ENCODE data around the gene DENND1B. TPM values are rescaled to one million over a fixed set of nuclear protein-coding genes. Genes with fewer than 3 reads are reported as not detected.

The DENND1B gene
- total and polyA plus RNA-seq, 4 donors: 7.9 to 44.6 (median 15.4) TPM

DNA sequence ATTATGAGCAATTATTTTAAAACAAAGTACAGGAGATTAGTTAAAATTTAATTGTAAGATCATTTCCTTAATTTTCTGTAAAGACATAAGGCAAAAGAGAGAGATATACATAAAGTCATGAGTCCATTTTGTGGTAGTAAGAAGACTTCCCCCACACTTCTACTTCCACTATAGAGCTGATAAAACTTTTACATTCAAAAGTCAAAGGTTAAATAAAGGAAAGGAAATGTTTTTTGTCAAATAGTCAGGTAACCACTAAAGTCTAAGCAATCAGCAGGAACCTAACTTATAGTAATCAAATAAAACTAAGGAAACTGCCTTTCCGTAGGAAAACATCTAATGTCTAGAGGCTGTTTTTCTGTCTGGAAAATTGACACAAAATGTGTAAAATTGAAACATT, 110.9 kb downstream of the DENND1B start:
- DNase-seq (ENCODE audit: low read depth in 4 of 6, low spot score in 6 of 6): no peak
- WGBS (ENCODE audit: insufficient coverage): no CpG with 5 or more reads among the region's 1 CpG
- H3K27ac ChIP-seq (ENCODE audit: low read depth, low read length): no peak overlapping the region
- H3K36me3 ChIP-seq (ENCODE audit: control insufficient read depth, insufficient read depth, low read length): no peaks in the 10 kb centered on the region
- no peaks in the 10 kb centered on the region for H3K27me3 ChIP-seq (ENCODE audit: control insufficient read depth, insufficient read depth, low read length)
- no peak overlapping the region for H3K4me3 ChIP-seq (ENCODE audit: low read depth, low read length)
- H3K9me3 ChIP-seq (ENCODE audit: control insufficient read depth, insufficient read depth, low read length): no peaks in the 10 kb centered on the region
- H3K4me1 ChIP-seq (ENCODE audit: control insufficient read depth, insufficient read depth, low read length): no peaks in the 10 kb centered on the region

DNA sequence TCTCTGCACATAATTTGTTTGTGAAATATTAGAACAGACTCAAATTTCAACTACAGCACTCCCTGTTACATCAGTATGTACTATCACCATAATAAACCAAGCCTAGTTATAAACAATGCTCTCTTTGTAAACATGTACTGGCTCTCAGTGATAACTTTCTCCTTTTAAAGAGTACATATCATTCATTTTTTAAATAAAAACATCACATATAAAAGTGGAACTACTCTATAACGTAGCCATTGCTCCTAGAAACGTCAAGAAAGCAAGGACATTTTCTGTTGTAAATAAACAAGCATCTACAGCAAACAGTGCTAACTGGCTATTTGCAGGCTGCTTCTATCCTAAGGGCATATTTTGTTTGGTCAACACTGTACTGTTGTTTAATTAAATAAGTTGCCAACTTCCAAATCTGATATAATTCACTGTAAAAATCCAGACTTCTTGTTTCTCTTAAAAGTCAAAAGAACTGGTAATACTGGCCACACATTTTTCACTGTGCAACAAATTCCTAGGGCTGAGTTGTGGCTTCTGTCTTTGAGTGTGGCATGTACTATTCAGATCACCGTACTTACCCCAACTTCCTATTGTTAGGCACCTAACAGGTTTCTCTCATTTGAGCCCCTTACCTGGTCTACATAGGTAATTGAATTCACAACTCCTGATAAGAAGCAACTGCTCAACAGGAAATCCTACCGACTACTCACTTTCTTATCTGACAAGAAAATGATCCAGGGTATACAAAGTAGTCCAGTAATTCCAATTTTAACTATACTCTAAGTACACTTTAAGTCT, 111.9 kb downstream of the DENND1B start:
- Histone ChIP-seq H3K27ac (ENCODE audit: low read depth, low read length) (no peak overlapping the region), H3K4me1 (ENCODE audit: control insufficient read depth, insufficient read depth, low read length) (no peaks in the 10 kb centered on the region), H3K27me3 (ENCODE audit: control insufficient read depth, insufficient read depth, low read length) (no peaks in the 10 kb centered on the region), H3K36me3 (ENCODE audit: control insufficient read depth, insufficient read depth, low read length) (no peaks in the 10 kb centered on the region), H3K9me3 (ENCODE audit: control insufficient read depth, insufficient read depth, low read length) (no peaks in the 10 kb centered on the region), H3K4me3 (ENCODE audit: low read depth, low read length) (no peak overlapping the region)
- no peak for DNase-seq (ENCODE audit: low read depth in 4 of 6, low spot score in 6 of 6)
- WGBS (ENCODE audit: insufficient coverage): no CpG with 5 or more reads among the region's 4 CpGs

DNA sequence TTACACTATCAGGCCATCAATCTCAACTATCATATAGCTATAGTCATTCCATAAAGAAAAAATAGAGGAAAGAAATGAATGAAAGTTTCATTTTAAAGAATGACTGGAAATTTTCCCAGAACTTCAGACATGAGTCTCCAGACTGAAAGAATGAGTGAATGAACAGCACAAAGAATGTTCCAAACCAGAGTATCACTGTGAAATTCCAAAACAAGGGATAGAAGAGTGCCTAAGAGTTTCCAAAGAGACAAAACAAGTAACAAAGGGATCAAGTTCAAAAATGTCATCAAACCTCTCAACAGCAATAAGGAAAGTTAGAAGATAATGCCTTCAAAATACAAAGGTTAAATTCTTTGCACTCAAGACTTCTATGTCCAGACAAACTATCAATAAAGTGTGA, 114.9 kb downstream of the DENND1B start:
- DNase-seq (ENCODE audit: low read depth in 4 of 6, low spot score in 6 of 6): no peak
- no peak overlapping the region for H3K27ac ChIP-seq (ENCODE audit: low read depth, low read length)
- H3K4me3 ChIP-seq (ENCODE audit: low read depth, low read length): no peak overlapping the region
- no peaks in the 10 kb centered on the region for H3K36me3 ChIP-seq (ENCODE audit: control insufficient read depth, insufficient read depth, low read length)
- no peaks in the 10 kb centered on the region for H3K4me1 ChIP-seq (ENCODE audit: control insufficient read depth, insufficient read depth, low read length)
- H3K9me3 ChIP-seq (ENCODE audit: control insufficient read depth, insufficient read depth, low read length): no peaks in the 10 kb centered on the region
- H3K27me3 ChIP-seq (ENCODE audit: control insufficient read depth, insufficient read depth, low read length): no peaks in the 10 kb centered on the region

- Histone ChIP-seq H3K9me3 (ENCODE audit: control insufficient read depth, insufficient read depth, low read length) (no peaks in the 10 kb centered on the region), H3K4me3 (ENCODE audit: low read depth, low read length) (no peak overlapping the region), H3K27me3 (ENCODE audit: control insufficient read depth, insufficient read depth, low read length) (no peaks in the 10 kb centered on the region), H3K27ac (ENCODE audit: low read depth, low read length) (no peak overlapping the region), H3K4me1 (ENCODE audit: control insufficient read depth, insufficient read depth, low read length) (no peaks in the 10 kb centered on the region), H3K36me3 (ENCODE audit: control insufficient read depth, insufficient read depth, low read length) (no peaks in the 10 kb centered on the region)
- no CpG with 5 or more reads among the region's 3 CpGs for WGBS (ENCODE audit: insufficient coverage)
- DNase-seq (ENCODE audit: low read depth in 4 of 6, low spot score in 6 of 6): no peak
Observed at GRCh38 chr1:197659171-197659570, 116.1 kb downstream of the DENND1B start.

DNA sequence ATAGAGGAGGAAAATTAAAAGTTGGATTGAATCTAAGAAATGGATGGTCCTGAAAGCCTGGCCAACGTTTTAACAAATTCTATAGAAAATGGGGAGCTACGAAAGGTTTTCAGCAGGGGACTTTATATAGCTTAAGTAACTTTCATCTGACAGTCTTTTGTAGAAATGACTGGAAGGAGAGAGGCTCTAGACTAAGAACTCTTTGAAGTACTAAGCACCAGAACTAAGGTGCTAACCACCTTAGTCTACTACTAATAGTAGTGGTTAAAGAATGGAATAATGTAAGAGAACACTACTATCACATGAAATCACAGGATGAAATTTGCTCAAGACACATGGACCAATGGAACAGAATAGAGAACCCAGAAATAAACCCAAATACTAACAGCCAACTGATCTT, 126.1 kb downstream of the DENND1B start:
- Histone ChIP-seq H3K36me3 (ENCODE audit: control insufficient read depth, insufficient read depth, low read length) (no peaks in the 10 kb centered on the region), H3K9me3 (ENCODE audit: control insufficient read depth, insufficient read depth, low read length) (no peaks in the 10 kb centered on the region), H3K4me1 (ENCODE audit: control insufficient read depth, insufficient read depth, low read length) (no peaks in the 10 kb centered on the region), H3K4me3 (ENCODE audit: low read depth, low read length) (no peak overlapping the region), H3K27me3 (ENCODE audit: control insufficient read depth, insufficient read depth, low read length) (no peaks in the 10 kb centered on the region), H3K27ac (ENCODE audit: low read depth, low read length) (no peak overlapping the region)
- no CpG with 5 or more reads among the region's 2 CpGs for WGBS (ENCODE audit: insufficient coverage)
- no peak for DNase-seq (ENCODE audit: low read depth in 4 of 6, low spot score in 6 of 6)

DNA sequence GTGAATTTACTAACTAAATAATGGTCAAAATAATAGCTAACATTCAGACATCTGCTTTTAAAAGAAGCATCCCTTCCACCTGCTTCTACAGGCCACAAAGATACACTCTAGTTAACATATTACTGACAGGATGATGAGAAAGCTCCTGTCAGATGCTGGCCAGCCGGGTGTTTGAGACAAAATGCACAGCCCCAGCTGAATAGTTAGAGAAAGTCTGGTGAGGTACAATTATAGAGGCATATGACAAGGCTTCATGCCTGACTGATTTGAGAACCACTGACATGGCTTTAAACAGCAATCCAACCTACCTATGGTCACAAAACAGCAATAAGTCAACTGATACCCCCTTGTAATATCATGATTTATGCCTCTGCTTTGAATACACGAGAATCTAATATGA, 137.0 kb downstream of the DENND1B start:
- 75% methylated on average over 2 of the region's 2 CpGs for WGBS (ENCODE audit: insufficient coverage)
- Histone ChIP-seq H3K27ac (ENCODE audit: low read depth, low read length) (no peak overlapping the region), H3K9me3 (ENCODE audit: control insufficient read depth, insufficient read depth, low read length) (no peaks in the 10 kb centered on the region), H3K27me3 (ENCODE audit: control insufficient read depth, insufficient read depth, low read length) (no peaks in the 10 kb centered on the region), H3K4me1 (ENCODE audit: control insufficient read depth, insufficient read depth, low read length) (no peaks in the 10 kb centered on the region), H3K36me3 (ENCODE audit: control insufficient read depth, insufficient read depth, low read length) (peaks cover 6% of the 10 kb centered on the region), H3K4me3 (ENCODE audit: low read depth, low read length) (no peak overlapping the region)
- peak in 1 of 6 donors; percentile 12 for DNase-seq (ENCODE audit: low read depth in 4 of 6, low spot score in 6 of 6)

DNA sequence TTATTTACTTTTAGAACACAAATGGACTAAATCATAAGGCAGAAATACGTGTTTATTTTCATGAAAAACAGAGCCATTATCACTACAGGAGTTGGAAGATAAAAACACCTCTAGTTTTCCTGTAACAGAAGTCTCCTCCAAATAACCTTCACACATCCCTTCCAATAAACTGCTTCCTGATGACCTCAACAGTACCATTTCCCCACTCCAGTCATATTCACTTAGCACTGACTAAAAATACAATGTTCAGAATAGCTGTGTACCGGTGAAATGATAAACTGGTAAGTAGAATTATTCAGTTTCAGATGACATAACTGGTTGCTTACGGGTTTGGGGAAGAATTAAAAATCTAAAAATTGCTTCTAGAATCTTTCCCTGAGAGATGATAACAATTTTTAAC, 137.9 kb downstream of the DENND1B start:
- H3K27me3 ChIP-seq (ENCODE audit: control insufficient read depth, insufficient read depth, low read length): no peaks in the 10 kb centered on the region
- no peaks in the 10 kb centered on the region for H3K4me1 ChIP-seq (ENCODE audit: control insufficient read depth, insufficient read depth, low read length)
- peaks cover 6% of the 10 kb centered on the region for H3K36me3 ChIP-seq (ENCODE audit: control insufficient read depth, insufficient read depth, low read length)
- H3K27ac ChIP-seq (ENCODE audit: low read depth, low read length): no peak overlapping the region
- WGBS (ENCODE audit: insufficient coverage): no CpG with 5 or more reads among the region's 3 CpGs
- no peak overlapping the region for H3K4me3 ChIP-seq (ENCODE audit: low read depth, low read length)
- peak in 1 of 6 donors; percentile 27 for DNase-seq (ENCODE audit: low read depth in 4 of 6, low spot score in 6 of 6)
- no peaks in the 10 kb centered on the region for H3K9me3 ChIP-seq (ENCODE audit: control insufficient read depth, insufficient read depth, low read length)

DNA sequence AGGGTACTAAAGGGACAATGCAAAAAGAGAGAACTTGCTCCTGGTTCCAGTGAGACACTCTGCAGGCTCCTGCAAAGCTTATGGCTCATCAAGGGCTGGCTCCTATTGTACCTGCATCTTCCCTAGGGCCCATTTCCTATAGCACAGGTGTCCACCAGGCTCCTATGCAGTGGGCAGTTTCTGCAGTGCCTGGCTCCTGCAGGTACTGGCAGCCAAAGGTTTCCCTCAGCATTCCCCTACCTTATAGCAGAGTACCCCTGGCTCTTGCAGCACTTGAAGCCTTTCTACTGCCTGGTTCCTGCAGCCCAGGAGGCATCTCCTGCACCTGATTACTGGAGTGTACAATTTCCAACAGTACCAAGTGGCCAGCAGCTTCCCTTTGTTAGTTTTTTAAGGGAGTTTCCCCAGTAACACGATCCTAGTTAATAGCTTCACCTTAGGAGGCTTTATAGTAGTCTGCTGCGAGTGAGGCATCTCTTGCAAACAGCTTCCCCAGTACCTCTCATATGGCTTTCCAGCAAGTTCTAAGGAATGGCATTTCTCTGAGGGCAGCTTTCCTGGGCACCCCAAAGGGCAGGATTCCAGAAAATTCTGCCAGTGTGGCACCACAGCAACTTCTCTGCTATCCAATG, 141.7 kb downstream of the DENND1B start:
- no peaks in the 10 kb centered on the region for H3K9me3 ChIP-seq (ENCODE audit: control insufficient read depth, insufficient read depth, low read length)
- peaks cover 4% of the 10 kb centered on the region for H3K36me3 ChIP-seq (ENCODE audit: control insufficient read depth, insufficient read depth, low read length)
- no peak overlapping the region for H3K27ac ChIP-seq (ENCODE audit: low read depth, low read length)
- no peaks in the 10 kb centered on the region for H3K4me1 ChIP-seq (ENCODE audit: control insufficient read depth, insufficient read depth, low read length)
- no peak for DNase-seq (ENCODE audit: low read depth in 4 of 6, low spot score in 6 of 6)
- WGBS (ENCODE audit: insufficient coverage): 43% methylated on average over 2 of the region's 2 CpGs
- no peaks in the 10 kb centered on the region for H3K27me3 ChIP-seq (ENCODE audit: control insufficient read depth, insufficient read depth, low read length)
- no peak overlapping the region for H3K4me3 ChIP-seq (ENCODE audit: low read depth, low read length)

DNA sequence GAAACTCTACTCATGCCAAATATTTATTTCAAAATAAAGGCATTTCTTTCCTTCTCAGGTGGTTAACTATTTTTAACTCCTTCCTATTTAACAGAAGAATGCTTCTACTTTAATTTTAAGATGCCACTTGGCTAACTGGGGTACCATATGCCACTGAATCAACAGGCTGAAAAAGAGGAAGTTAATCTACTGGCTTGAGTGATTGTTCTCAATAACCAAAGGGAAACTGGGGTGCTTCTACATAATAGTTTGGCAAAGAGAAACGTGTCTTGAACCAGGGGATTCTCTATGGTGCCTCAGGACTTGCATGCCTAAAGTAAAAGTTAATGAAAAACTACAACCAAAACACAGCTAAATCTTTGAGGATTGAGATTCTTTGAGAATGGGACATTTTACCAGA, 142.6 kb downstream of the DENND1B start:
- no peak for DNase-seq (ENCODE audit: low read depth in 4 of 6, low spot score in 6 of 6)
- H3K27ac ChIP-seq (ENCODE audit: low read depth, low read length): no peak overlapping the region
- no peaks in the 10 kb centered on the region for H3K27me3 ChIP-seq (ENCODE audit: control insufficient read depth, insufficient read depth, low read length)
- H3K9me3 ChIP-seq (ENCODE audit: control insufficient read depth, insufficient read depth, low read length): no peaks in the 10 kb centered on the region
- no peaks in the 10 kb centered on the region for H3K4me1 ChIP-seq (ENCODE audit: control insufficient read depth, insufficient read depth, low read length)
- no peak overlapping the region for H3K4me3 ChIP-seq (ENCODE audit: low read depth, low read length)
- no CpG with 5 or more reads among the region's 1 CpG for WGBS (ENCODE audit: insufficient coverage)
- H3K36me3 ChIP-seq (ENCODE audit: control insufficient read depth, insufficient read depth, low read length): peaks cover 4% of the 10 kb centered on the region

- Histone ChIP-seq H3K4me3 (ENCODE audit: low read depth, low read length) (no peak overlapping the region), H3K27me3 (ENCODE audit: control insufficient read depth, insufficient read depth, low read length) (no peaks in the 10 kb centered on the region), H3K36me3 (ENCODE audit: control insufficient read depth, insufficient read depth, low read length) (peaks cover 4% of the 10 kb centered on the region), H3K4me1 (ENCODE audit: control insufficient read depth, insufficient read depth, low read length) (no peaks in the 10 kb centered on the region), H3K27ac (ENCODE audit: low read depth, low read length) (no peak overlapping the region), H3K9me3 (ENCODE audit: control insufficient read depth, insufficient read depth, low read length) (no peaks in the 10 kb centered on the region)
- DNase-seq (ENCODE audit: low read depth in 4 of 6, low spot score in 6 of 6): no peak
Observed at GRCh38 chr1:197632005-197632404, 143.3 kb downstream of the DENND1B start.
